PC-3 (cell line): ENCODE results near the gene UNK. TPM values are rescaled to one million over a fixed set of nuclear protein-coding genes. Genes with fewer than 3 reads are reported as not detected.

Experiments
- ATAC-seq: fragments of 200-7000 bp; cut with Tn5 transposase; 2 replicates; pipeline ENCODE4 v1.9.1; 2020; ENCODE audit warnings: mild to moderate bottlenecking, moderate library complexity
- BruUV-seq: library from RNA; stranded (reverse); fragments of 400-500 nt; replicated peaks from 2 replicates; lab custom pipeline; 2021; lab: Mats Ljungman, UMichigan
- CTCF ChIA-PET: fragments of 300-600 bp; sonication (Branson Sonifier 250); formaldehyde crosslinking; loops from one replicate; lab custom pipeline; 2022; ENCODE audit warnings: antibody characterized with exemption; lab: Charles Lee
- POLR2A ChIA-PET: fragments of 300-600 bp; sonication (Branson Sonifier 250); formaldehyde crosslinking; loops from one replicate; lab custom pipeline; 2022; ENCODE audit warnings: antibody characterized with exemption; ENCODE audit not compliant: unreplicated experiment; lab: Charles Lee
- DNase-seq: peaks from one replicate; pipeline ENCODE4 v3.0.0-alpha.2; 2015
- H2AFZ ChIP-seq: fragments of 300-600 bp; sonication (generic); 2 replicates; pipeline ENCODE4 v1.6.0; 2016; ENCODE audit warnings: antibody characterized with exemption, low read length
- H3F3A ChIP-seq: fragments of 300-600 bp; sonication (generic); one replicate; pipeline ENCODE4 v1.6.0; 2017; ENCODE audit warnings: antibody characterized with exemption, low read length, control low read depth, mild to moderate bottlenecking; ENCODE audit not compliant: unreplicated experiment
- H3K27ac ChIP-seq: fragments of 300-600 bp; sonication (generic); 2 replicates; pipeline ENCODE4 v1.5.1; 2016; ENCODE audit warnings: mild to moderate bottlenecking, low read length
- H3K27me3 ChIP-seq: fragments of 300-600 bp; sonication (generic); 2 replicates; pipeline ENCODE4 v1.6.1; 2016; ENCODE audit warnings: low read length, mixed read lengths
- H3K36me3 ChIP-seq: fragments of 300-600 bp; sonication (generic); 2 replicates; pipeline ENCODE4 v1.6.1; 2016; ENCODE audit warnings: low read depth, mixed run types, low read length, mixed read lengths
- H3K4me1 ChIP-seq: fragments of 300-600 bp; sonication (generic); 2 replicates; pipeline ENCODE4 v1.5.1; 2016; ENCODE audit warnings: low read length; ENCODE audit not compliant: insufficient read depth
- H3K4me2 ChIP-seq: fragments of 300-600 bp; sonication (generic); 2 replicates; pipeline ENCODE4 v1.6.0; 2016; ENCODE audit warnings: low read length
- H3K4me3 ChIP-seq: fragments of 300-600 bp; sonication (generic); 2 replicates; pipeline ENCODE4 v1.5.1; 2016; ENCODE audit warnings: mild to moderate bottlenecking, low read length, mixed read lengths
- H3K79me2 ChIP-seq: fragments of 300-600 bp; sonication (generic); 2 replicates; pipeline ENCODE4 v1.6.1; 2017; ENCODE audit warnings: low read length, mixed read lengths
- H3K9ac ChIP-seq: fragments of 300-600 bp; sonication (generic); 2 replicates; pipeline ENCODE4 v1.6.0; 2016; ENCODE audit warnings: mild to moderate bottlenecking, low read length
- H3K9me2 ChIP-seq: fragments of 300-600 bp; sonication (generic); replicated peaks from 2 replicates; pipeline ENCODE4 v1.6.1; 2016; ENCODE audit warnings: mixed run types, low read length, mixed read lengths
- H3K9me3 ChIP-seq: fragments of 300-600 bp; sonication (generic); 2 replicates; pipeline ENCODE4 v1.6.1; 2016; ENCODE audit warnings: low read length, mixed read lengths
- H4K20me1 ChIP-seq: fragments of 300-600 bp; sonication (generic); 2 replicates; pipeline ENCODE4 v1.6.1; 2016; ENCODE audit warnings: low read length, mixed read lengths
- EZH2 ChIP-seq: fragments of 300-600 bp; sonication (generic); IDR thresholded peaks from one replicate; pipeline ENCODE4 v1.6.1; 2017; ENCODE audit warnings: antibody characterized with exemption, mild to moderate bottlenecking, low read length; ENCODE audit not compliant: unreplicated experiment
- EZH2phosphoT487 ChIP-seq: fragments of 300-600 bp; sonication (generic); IDR thresholded peaks from 2 replicates; pipeline ENCODE4 v1.6.1; 2018; ENCODE audit warnings: mild to moderate bottlenecking, antibody characterized with exemption, low read length, borderline replicate concordance
- intact Hi-C: fragments of 100-400 bp; cut with micrococcal nuclease; formaldehyde crosslinking; loops from 2 replicates; pipeline ENCODE4 v1.9.0; 2023
- total RNA-seq: library from RNA; depleted of rRNA; stranded (reverse); fragments of >200 nt; gene quantifications from 2 replicates; pipeline ENCODE4 v1.2.3, GENCODE V29; 2014
- TF ChIP-seq, protein P1 (sequence below): fragments of 300-600 bp; sonication (generic); conservative IDR thresholded peaks from 2 replicates; pipeline ENCODE4 v1.5.1; 2017; ENCODE audit warnings: antibody characterized with exemption, low read depth, mild to moderate bottlenecking, low read length

UNK gene
- total RNA-seq, 1 experiment from 2014 or later: 21.8 TPM

DNA sequence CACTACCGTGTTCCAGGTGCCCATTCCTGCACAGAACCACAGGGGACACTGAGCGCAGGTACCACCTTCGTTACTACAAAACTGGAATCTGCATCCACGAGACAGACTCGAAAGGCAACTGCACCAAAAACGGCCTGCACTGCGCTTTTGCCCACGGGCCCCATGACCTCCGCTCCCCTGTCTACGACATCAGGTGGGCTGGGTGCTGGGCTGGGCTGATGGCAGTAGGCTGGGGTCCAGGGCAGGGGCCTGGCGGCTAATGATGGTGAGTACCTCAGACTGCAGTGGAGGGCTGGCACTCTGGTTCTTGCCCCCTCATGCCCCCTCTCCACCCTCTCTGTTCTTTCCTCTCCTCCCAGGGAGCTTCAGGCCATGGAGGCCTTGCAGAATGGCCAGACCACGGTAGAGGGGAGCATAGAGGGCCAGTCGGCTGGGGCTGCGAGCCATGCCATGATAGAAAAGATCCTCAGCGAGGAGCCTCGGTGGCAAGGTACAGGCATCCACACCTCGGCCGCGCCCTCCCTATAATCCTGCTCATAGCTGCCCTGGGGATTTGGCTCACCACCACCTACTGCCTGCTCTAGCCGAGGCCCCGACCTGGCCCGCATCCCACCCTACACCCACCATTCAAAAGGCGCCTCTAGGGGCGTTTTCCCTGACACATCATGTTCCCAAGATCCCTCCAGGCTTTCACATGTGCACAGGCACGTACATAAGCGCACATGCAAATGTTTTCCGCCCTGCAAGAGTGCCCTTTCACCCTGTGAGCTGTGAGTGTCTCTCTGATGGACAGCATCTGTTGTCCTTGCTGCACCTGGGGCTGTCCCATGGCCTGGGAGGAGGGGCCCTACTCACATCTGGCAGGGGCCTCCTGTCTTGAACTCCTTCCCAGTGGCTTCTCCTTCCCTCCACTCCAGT lies 27.7 kb downstream of the UNK start:
- Histone ChIP-seq H3K27ac (no peak overlapping the region), H3K79me2 (no peaks in the 10 kb centered on the region), H3K9ac (no peak overlapping the region), H3K9me3 (no peaks in the 10 kb centered on the region), H3K27me3 (no peaks in the 10 kb centered on the region), H3F3A (no peaks in the 10 kb centered on the region), H3K9me2 (no peaks in the 10 kb centered on the region), H3K36me3 (no peaks in the 10 kb centered on the region; the same call in 1 of the 2 replicates), H3K4me2 (no peak overlapping the region), H2AFZ (no peak overlapping the region), H3K4me3 (no peak overlapping the region), H3K4me1 (peaks cover 12% of the 10 kb centered on the region), H4K20me1 (no peaks in the 10 kb centered on the region)
- no peak for DNase-seq
- ChIA-PET POLR2A (interaction anchor here (0.6 kb wide), 1 partner anchor 166 kb away, joined by 4 read pairs; a partner anchor contains a TSS), CTCF (interaction anchor here (0.6 kb wide), 1 partner anchor 26 kb away, joined by 3 read pairs; no protein-coding TSS in a partner anchor)
- no TSS peak for BruUV-seq
- intact Hi-C loops: no loop called here
- ATAC-seq: no peak
- TF ChIP-seq EZH2 (no peak), EZH2phosphoT487 (no peak)
- TF ChIP-seq, protein P1, sequence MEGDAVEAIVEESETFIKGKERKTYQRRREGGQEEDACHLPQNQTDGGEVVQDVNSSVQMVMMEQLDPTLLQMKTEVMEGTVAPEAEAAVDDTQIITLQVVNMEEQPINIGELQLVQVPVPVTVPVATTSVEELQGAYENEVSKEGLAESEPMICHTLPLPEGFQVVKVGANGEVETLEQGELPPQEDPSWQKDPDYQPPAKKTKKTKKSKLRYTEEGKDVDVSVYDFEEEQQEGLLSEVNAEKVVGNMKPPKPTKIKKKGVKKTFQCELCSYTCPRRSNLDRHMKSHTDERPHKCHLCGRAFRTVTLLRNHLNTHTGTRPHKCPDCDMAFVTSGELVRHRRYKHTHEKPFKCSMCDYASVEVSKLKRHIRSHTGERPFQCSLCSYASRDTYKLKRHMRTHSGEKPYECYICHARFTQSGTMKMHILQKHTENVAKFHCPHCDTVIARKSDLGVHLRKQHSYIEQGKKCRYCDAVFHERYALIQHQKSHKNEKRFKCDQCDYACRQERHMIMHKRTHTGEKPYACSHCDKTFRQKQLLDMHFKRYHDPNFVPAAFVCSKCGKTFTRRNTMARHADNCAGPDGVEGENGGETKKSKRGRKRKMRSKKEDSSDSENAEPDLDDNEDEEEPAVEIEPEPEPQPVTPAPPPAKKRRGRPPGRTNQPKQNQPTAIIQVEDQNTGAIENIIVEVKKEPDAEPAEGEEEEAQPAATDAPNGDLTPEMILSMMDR: no peak

- Histone ChIP-seq H3K9ac (no peak overlapping the region), H4K20me1 (no peaks in the 10 kb centered on the region), H3K36me3 (no peaks in the 10 kb centered on the region; the same call in 1 of the 2 replicates), H3K79me2 (no peaks in the 10 kb centered on the region), H3F3A (no peaks in the 10 kb centered on the region), H3K9me3 (no peaks in the 10 kb centered on the region), H3K4me2 (no peak overlapping the region), H2AFZ (no peak overlapping the region), H3K4me3 (no peak overlapping the region), H3K4me1 (peaks cover 12% of the 10 kb centered on the region), H3K27me3 (no peaks in the 10 kb centered on the region), H3K27ac (no peak overlapping the region), H3K9me2 (no peaks in the 10 kb centered on the region)
- TF ChIP-seq EZH2 (no peak), EZH2phosphoT487 (no peak)
- TF ChIP-seq, protein P1: no peak
- ATAC-seq (no peak), DNase-seq (no peak)
- ChIA-PET POLR2A (interaction anchor here (0.6 kb wide), 1 partner anchor 167 kb away, joined by 4 read pairs; a partner anchor contains a TSS), CTCF (interaction anchor here (0.6 kb wide), 1 partner anchor 27 kb away, joined by 3 read pairs; no protein-coding TSS in a partner anchor)
- no TSS peak for BruUV-seq
- intact Hi-C loops: loop anchor here (2.0 kb wide), 1 partner anchor 27 kb away; no protein-coding TSS in a partner anchor
Measured at GRCh38 chr17:75813081-75814020, 28.7 kb downstream of the UNK start.
